HG02970 (cell line): ENCODE results near the gene AANAT.

Source experiments
- ATAC-seq: cut with Tn5 transposase; IDR thresholded peaks from one replicate; pipeline ENCODE4 v1.9.1; 2021; ENCODE audit warnings: mild to moderate bottlenecking, moderate library complexity, moderate number of reproducible peaks; ENCODE audit not compliant: unreplicated experiment, low FRiP score

AANAT gene

GRCh38 chr17:76441686-76442340 is 25.6 kb upstream of the AANAT start:
- no peak for ATAC-seq

GRCh38 chr17:76442341-76443338 is 24.8 kb upstream of the AANAT start:
- no peak for ATAC-seq

- ATAC-seq, result no peak
Observed at GRCh38 chr17:76444518-76445311, 22.7 kb upstream of the AANAT start.

GRCh38 chr17:76445697-76446448 is 21.5 kb upstream of the AANAT start:
- no peak for ATAC-seq

DNA sequence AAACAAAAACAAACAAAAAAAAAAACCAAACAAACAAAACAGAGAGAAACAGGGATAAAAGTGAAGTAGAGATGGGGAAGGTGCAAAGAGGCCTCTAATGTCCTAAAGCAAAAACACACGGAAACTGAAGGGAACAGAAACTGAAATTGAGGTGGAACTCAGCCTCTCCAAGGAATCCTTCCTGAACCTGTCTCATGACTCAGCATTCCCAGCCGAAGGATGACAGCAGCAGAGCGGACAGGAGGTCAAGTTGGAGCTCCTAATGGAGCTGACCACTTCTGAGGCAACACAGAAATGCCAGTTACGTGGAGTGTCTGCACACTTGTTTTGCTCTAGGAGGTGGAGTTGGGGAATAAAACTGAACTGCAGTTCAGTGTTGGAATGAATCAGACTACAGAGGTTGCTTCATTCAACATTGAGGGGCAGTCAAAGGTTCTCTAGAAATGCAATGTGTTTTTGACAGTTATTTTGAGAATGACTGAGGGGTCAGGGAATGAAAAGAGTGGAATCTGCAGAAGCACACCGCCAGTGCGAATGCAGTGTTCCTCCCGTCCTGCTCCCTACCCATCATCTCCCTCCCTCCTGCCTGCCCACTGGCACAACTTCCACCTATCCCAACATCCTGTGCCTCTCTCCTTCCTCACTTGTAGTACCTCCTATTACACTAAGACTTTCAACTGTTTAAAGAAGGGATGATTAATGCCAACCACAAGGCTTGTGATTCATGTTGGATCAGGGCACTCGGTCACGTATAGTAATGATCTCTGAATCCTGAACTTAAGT is 20.8 kb upstream of the AANAT start:
- no peak for ATAC-seq

GRCh38 chr17:76447931-76448652 is 19.3 kb upstream of the AANAT start:
- no peak for ATAC-seq

DNA sequence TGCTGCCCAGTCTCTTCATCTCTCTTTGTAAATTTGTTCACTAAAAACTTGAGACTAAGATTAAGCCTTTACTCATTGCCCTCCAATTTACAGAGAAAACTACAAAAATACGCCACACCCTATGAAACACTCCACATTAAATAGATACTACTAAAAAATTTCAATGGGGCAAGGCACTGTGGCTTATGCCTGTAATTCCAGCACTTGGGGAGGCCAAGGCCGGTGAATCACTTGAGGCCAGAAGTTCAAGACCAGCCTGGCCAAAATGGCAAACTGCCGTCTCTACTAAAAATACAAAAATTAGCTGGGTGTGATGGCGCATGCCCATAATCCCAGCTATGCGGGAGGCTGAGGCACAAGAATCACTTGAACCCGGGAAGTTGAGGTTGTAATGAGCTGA is 18.3 kb upstream of the AANAT start:
- no peak for ATAC-seq

GRCh38 chr17:76451506-76451905 is 15.9 kb upstream of the AANAT start:
- no peak for ATAC-seq

DNA sequence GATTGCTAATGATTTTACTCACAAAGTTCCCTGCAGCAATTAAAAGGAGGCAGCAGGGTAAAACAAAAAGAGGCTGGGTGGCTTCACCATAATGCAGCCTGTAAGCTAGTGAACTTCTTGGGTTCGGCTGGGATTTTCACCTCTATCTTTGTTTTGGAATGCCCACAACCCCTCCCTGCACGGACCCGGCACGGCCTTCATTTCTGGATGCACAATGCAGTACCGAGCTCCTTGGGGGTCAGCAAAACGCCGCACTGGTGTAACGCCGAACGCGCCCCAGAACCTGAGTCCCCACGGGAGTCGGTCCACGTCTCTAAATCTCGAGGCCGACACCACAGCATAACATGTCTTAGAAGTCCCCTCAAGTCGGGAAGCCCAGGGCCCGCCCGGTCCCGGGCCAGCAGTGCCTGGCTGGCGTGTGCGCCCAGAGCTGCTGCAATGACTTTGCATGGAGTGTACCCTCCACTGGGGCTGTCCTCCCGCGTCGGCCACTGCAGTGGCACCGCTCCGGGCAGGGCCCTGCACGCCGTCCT is 15.2 kb upstream of the AANAT start:
- peak; percentile 20 for ATAC-seq

DNA sequence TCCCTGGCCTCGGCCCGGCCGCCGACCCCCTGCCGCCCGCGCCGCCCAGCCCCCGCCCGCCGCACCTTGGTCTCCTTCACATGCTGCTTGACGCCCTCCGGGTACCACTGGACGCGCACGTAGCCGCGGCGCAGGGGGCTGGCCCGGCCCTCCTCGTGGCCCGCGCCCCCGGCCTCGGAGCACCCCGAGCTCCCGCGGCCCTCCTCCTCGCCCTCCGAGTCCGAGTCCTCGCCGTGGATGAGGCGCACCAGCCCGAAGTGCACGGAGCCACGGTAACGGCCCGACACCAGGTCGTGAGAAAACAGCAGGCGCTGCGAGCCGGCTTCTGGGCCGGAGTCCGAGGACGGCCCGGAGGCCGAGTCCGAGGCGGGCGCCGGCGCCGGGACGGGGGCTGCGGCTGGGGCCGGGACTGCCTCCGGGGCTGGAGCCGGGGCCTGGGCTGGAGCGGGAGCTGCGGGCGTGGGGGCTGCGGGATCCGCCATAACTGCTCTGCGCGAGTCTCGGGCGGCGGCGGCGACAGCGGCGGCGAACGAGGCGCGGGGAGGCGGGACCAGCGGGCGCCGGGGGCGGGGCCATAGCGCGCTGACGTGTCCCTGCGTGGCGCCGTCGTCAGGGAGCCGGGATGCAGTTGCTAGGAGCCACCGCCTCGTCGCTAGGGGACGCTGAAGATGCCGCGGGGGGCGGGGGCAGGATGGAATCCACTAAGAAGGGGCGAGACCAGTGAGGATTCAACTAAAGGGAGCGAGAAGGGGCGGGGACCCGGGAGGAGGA is 14.6 kb upstream of the AANAT start, which contains the start of gene UBE2O:
UBE2O (minus strand) TSS at position 493 of the 771 bp plus-strand sequence; CDS start at position 482, 11 bp downstream.
- peak; percentile 85 for ATAC-seq

- no peak for ATAC-seq
Observed at GRCh38 chr17:76453431-76453743, 14.0 kb upstream of the AANAT start.

DNA sequence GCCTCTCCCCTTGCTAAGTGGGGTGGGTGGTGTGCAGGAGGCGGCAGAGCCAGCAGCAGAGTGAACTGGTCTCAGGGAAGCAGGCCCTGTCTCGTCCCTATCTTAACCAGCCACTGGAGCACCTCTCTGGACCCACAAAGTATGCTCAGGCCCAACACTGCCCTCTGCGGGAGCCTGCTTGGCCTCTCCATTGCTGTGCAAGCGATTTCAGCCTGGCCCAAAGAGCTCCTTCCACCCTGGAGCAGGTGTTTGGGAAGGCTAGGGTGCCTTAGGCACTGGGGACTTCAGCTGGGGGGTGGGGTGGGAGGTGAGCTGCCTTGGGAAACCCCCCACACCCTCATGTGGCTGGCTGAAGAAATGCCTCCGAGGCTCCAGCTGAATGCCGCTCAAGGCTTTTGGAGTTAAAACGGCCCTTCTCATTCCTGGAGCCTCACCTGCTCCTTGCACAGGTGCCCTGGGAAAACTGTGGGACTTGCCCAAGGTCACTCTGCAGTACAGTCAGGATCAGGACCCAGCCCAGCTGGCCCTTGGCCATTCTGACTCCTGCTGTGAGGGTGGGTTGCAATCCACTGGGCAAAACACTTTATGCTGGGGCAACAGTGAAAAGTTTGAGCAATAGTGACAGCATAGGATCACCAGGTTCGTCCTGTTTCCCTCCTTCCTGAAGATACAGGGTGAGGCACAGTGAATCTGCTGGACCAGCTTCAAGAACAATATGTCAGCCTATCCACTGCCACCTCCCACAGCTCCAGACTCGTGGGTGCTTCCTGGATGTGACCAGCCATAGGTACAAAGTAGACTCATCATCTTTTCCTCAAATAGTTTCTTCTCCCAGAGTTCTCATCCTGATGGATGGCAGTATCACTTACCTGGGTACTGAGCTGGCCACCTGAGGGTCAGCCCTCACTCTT is 8.6 kb upstream of the AANAT start:
- ATAC-seq, result no peak

DNA sequence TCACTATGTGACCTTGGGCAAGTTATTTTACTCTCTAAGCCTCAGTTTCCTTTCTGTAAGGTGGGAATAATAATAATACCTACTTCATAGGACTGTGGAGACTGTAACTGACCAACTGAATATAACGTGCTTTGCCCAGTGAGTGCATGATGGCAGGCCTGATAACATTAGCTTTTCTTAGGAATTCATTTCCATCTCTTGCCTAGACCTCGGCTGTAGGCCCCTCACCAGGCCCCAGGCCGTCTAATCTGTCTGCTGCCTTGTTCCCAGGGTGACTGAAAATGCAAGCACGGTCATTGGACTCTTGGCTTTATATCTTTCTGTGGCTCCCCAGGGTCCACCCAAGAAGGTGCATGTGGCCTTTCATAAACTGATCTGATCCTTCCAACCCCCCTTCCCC is 7.7 kb upstream of the AANAT start:
- no peak for ATAC-seq

DNA sequence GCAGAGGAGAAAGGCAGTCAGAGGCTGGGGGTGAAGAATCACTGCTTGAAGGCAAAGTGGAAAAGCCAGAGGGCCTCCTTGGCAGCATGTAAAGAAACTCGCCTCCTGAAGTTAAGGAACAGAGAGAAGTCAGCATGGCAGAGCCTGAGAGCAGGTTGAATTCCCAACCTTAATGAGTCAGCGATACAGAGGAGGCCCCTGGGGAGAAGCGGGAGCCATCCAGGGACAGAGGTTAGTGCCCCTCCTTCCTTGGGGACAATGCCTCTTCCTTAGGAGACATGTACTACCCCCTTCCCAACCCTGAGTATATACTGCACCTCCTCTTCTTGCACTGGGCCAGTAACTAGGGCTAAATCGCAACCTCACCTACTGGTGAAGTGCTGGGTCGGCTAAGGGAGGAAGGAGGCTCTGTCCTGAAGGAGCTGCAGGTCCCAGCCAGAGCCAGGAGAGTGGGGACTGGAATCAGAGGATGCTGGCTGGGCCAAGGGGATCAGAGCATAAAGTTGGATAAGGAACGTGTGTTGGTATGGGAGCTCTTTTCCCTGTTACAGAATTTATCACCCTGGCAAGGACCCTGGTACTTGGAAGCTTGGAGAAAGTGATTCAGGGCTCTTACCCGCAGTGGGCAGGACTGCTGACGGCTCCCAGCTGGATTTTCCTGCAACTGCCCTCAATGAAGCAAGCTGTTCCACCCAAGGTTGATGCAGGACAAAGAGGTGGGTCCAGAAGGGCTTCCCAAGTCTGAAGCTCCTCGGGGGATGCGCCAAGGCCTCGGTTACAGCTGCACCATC is 5.4 kb upstream of the AANAT start:
- no peak for ATAC-seq

DNA sequence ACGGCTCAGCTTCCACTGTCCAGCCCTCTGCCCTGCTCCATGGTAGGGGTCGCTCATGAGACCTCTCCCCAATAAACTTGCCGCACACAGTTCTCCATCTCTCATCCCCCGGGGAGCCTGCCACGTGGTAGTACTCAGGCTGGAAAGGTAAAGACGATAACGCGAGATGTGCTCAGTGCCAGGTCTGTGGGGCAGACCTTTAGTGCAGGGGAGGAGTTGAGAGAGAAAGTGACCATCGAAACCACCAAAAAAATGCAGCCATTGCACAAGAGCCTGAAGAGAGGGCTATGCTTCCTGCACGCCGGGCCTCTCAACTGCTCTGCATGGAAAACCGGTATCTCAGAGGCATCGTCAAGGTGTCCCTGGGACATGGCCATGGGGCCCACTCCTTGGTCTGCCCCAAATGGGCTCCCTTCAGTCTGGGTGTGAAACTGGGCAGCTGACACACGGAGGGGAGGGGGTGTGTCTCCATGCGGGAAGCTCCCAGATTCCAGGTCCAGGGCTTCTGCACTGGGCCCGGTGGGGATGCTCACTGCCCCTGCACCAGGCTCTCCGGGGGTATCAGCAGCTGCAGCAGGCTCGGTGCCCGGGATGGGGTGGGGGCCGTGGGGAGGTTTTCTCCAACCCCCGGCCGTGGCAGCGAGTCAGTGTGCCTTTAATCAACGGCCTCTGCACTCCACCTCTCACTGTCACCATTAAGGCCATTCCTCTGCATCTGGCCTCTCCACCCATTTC is 4.7 kb upstream of the AANAT start:
- ATAC-seq, result no peak
